ENCODE results near the gene ARPC1A.

DNA sequence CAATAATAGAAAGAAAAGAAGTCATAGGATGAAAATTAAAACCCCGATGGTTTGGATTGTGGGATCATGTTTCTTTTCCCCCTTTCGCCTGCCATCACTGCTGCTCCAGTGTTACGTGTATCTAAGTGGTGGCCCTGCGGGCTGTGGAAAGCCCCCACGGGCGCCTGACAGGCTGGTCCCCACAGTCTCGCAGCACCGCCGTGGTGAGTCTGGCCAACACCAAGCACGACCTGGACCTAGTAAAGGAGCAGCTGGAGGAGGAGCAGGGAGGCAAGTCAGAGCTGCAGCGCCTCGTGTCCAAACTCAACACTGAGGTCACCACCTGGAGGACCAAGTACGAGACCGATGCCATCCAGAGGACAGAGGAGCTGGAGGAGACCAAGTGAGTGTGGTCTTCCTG, 33.6 kb upstream of the ARPC1A start:
- no peak for TF ChIP-seq POLR2A (IDR thresholded peaks at IDR 0.05; ENCODE audit: low read depth, low read length)
- no peak for TF ChIP-seq POLR2AphosphoS5 (IDR thresholded peaks at IDR 0.05; ENCODE audit: low read depth, low read length)
- TF ChIP-seq TAF1 (IDR thresholded peaks at IDR 0.05; ENCODE audit: low read depth, low read length) = no peak
- no peak for TF ChIP-seq SPI1 (IDR thresholded peaks at IDR 0.05; ENCODE audit: low read depth, low read length)

Data from GM12891 (cell line).